Inflammatory macrophage treated with lipopolysaccharide for 1 hour (primary cell): ENCODE data around the gene ZNF91.
"Not testable (repeated sequence)": the region's sequence is repeated elsewhere in the genome, so short reads cannot be mapped to it uniquely, and the experiment has no call there.

Source experiments
- DNase-seq, 2 donors: peaks; one replicate each; pipeline ENCODE4 v3.0.0-alpha.2; 2020 to 2022

The ZNF91 gene

DNA sequence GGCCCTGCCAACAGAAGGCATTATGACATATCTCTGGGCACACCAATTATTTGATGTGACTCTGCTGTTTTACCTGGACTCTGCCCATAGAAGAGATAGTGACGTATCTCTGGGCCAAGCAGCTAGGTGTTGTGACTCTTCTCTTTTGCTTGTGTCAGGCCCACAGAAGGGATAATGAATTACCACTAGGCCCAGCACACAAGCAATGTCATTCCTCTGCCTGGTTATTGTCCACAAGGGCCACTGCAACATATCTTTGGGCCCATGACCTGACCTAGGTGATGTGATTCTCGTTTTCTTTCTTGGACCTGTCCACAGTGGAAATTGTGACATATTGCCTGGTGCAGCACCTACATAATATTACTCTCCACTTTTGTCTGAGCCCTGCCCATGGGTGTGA lies 80.0 kb downstream of the ZNF91 start:
- DNase-seq = no peak

GRCh38 chr19:23314505-23315251 lies 80.6 kb downstream of the ZNF91 start:
- DNase-seq = no peak

GRCh38 chr19:23313196-23313595 lies 82.1 kb downstream of the ZNF91 start:
- DNase-seq = no peak

DNA sequence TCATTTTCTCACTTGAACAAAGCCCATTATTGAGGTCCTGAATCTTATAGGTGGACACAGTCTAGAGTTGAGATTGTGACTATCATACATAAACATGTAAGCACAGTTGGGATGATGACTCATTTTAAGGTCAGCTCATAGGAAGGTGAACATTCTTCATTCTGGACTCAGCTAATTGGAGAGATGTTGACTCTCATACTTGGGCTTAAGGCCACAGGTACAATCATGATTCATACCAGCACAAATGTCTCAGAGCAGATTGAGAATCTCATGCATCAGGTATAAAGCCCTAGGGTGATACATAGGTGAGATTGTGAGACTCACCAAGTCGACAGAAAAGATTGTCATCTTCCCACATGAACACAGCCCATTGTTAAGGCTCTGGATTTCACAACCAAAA lies 82.8 kb downstream of the ZNF91 start:
- no peak for DNase-seq

GRCh38 chr19:23311551-23311950 lies 83.7 kb downstream of the ZNF91 start:
- no peak for DNase-seq

DNA sequence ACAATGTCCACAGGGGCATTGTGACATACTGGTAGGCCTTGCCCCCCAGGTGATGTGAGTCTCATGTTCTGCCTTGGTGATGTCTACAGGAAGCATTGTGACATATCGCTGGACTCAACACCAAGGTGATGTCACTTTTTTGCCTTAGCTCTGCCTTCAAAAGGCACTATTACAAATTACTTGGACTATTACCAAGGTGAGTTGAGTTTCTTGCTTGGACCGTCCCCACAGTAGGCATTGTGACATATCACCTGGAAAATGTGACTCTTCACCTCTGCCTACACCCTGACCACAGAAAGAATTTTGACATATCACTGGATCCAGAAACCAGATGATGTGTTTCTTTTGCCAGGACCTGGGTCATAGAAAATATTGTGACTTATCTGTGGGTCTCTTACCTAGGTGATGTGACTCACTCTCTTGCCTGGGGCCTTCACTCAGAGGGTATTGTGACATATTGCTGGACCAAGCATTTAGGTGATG lies 84.5 kb downstream of the ZNF91 start:
- DNase-seq = no peak

- DNase-seq = no peak
These were observed 85.3 kb downstream of the ZNF91 start for GRCh38 chr19:23309926-23310325.

DNA sequence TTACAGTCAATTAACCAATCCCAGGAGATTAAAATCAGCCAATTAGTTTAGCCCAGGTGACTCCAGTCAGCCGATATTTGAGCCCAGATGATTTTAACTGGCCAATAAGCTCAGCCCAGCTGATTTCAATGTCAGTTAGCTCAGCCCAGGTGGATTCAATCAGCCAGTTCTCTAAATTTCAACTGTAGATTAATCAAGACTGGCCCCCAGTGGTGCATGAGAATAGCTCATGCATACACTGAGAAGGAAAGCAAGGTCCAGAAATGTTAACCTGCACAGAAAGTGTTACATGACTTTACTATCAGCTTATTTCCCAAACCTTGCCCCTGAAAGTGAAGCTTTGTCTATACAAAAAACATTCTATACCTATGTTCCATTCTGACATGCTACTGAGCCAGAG lies 89.7 kb downstream of the ZNF91 start:
- no peak for DNase-seq

- DNase-seq = no peak
These were observed 91.0 kb downstream of the ZNF91 start for GRCh38 chr19:23304238-23304637.

DNA sequence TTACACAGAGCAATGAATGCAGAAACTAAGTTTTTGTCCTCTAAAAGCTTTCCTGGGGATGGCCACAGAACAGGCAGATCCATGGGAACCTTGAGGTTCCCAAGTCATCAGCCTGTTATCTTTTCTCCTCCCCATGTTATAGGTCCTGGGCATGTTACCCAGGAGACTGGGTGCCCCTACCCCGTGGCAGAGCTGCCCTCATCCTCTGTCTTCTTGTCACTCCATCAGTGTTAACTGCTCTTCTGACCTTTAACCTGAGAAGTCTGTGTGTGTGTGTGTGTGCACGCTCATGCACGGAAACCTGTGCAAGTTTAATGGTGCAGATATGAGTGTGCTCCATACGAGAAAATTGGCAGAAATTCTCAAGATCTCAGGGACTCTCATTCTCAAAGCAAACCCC lies 101.1 kb downstream of the ZNF91 start:
- no peak for DNase-seq

DNA sequence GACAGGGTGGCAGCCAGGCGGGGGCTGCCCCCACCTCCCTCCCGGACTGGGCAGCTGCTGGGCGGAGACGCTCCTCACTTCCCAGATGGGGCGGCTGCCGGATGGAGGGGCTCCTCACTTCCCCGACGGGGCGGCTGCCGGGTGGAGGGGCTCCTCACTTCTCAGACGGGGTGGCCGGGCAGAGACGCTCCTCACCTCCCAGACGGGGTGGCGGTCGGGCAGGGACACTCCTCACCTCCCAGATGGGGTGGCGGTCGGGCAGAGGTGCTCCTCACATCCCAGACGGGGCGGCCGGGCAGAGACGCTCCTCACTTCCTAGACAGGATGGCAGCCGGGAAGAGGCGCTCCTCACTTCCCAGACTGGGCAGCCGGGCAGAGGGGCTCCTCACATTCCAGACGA lies 105.3 kb downstream of the ZNF91 start:
- DNase-seq = not testable (repeated sequence)
